H1 (cell line): ENCODE measurements around the gene CD244. TPM values are rescaled to one million over a fixed set of nuclear protein-coding genes. Genes with fewer than 3 reads are reported as not detected.

ENCODE experiments used
- CTCF ChIA-PET: fragments of 300-600 bp; sonication (Branson Sonifier 250); formaldehyde crosslinking; loops from one replicate; lab custom pipeline; 2021; ENCODE audit not compliant: partially characterized antibody; lab: Charles Lee
- POLR2A ChIA-PET: fragments of 300-600 bp; sonication (Branson Sonifier 250); formaldehyde crosslinking; loops from one replicate; lab custom pipeline; 2021; ENCODE audit warnings: inconsistent platforms; ENCODE audit not compliant: partially characterized antibody; lab: Charles Lee
- DNase-seq, 2 experiments: peaks; one replicate each; pipeline versions ENCODE4 v3.0.0 to v3.0.0-alpha.2; 2010 to 2022; ENCODE audit warnings: low spot score in 2 of 2, low read depth in 1 of 2, mixed read lengths in 1 of 2
- FAIRE-seq: peaks from 2 replicates; lab custom pipeline; 2011; peaks lifted over from hg19 to GRCh38; lab: Jason Lieb, UNC
- H2AFZ ChIP-seq: 2 replicates; pipeline ENCODE4 v1.8.1; 2012; ENCODE audit warnings: low read length, inconsistent platforms
- H2AK5ac ChIP-seq: 2 replicates; pipeline ENCODE4 v1.6.1; 2013; ENCODE audit warnings: low read depth, low read length
- H2BK120ac ChIP-seq: replicated peaks from 2 replicates; pipeline ENCODE3; 2013; ENCODE audit warnings: low read depth, low read length, inconsistent platforms
- H2BK12ac ChIP-seq: 2 replicates; pipeline ENCODE4 v1.6.1; 2013; ENCODE audit warnings: low read depth, low read length
- H2BK15ac ChIP-seq: 2 replicates; pipeline ENCODE4 v1.6.1; 2013; ENCODE audit warnings: low read length
- H2BK20ac ChIP-seq: 2 replicates; pipeline ENCODE4 v1.6.1; 2013; ENCODE audit warnings: low read length
- H2BK5ac ChIP-seq: 2 replicates; pipeline ENCODE4 v1.6.1; 2013; ENCODE audit warnings: low read depth, low read length
- H3K14ac ChIP-seq: 2 replicates; pipeline ENCODE4 v1.6.1; 2013; ENCODE audit warnings: inconsistent platforms; ENCODE audit not compliant: insufficient read length
- H3K18ac ChIP-seq: 2 replicates; pipeline ENCODE4 v1.6.1; 2013; ENCODE audit warnings: low read length; ENCODE audit errors: extremely low read depth
- H3K23ac ChIP-seq: 2 replicates; pipeline ENCODE4 v1.6.1; 2013; ENCODE audit warnings: inconsistent platforms; ENCODE audit not compliant: insufficient read length
- H3K23me2 ChIP-seq: 2 replicates; pipeline ENCODE4 v1.6.1; 2013; ENCODE audit warnings: low read depth, low read length
- H3K27ac ChIP-seq: 2 replicates; pipeline ENCODE4 v1.6.1; 2011; ENCODE audit warnings: low read depth, low read length, inconsistent platforms
- H3K27me3 ChIP-seq, 4 experiments: replicated peaks in 1 of 4; 1 replicate in 1 of 4; 2 replicates in 3 of 4; pipeline versions ENCODE4 v1.6.1 to v1.8.1; 2011 to 2013; ENCODE audit warnings: low read length in 3 of 4, mild to moderate bottlenecking in 3 of 4, inconsistent platforms in 2 of 4, mixed read lengths in 2 of 4, moderate library complexity in 1 of 4; ENCODE audit not compliant: control insufficient read depth in 3 of 4, insufficient read depth in 3 of 4; ENCODE audit errors: extremely low read depth in 1 of 4
- H3K36me3 ChIP-seq, 4 experiments: 2 replicates each; pipeline versions ENCODE4 v1.6.1 to v1.8.1; 2011 to 2013; ENCODE audit warnings: mild to moderate bottlenecking in 4 of 4, low read length in 3 of 4, moderate library complexity in 2 of 4, control low read depth in 1 of 4, inconsistent platforms in 1 of 4; ENCODE audit not compliant: insufficient read depth in 4 of 4, control insufficient read depth in 2 of 4
- H3K4ac ChIP-seq: replicated peaks from 2 replicates; pipeline ENCODE3; 2013; ENCODE audit warnings: low read length, low read depth, mixed read lengths, inconsistent platforms; ENCODE audit not compliant: insufficient read length
- H3K4me1 ChIP-seq, 4 experiments: replicated peaks in 1 of 4; 1 replicate in 1 of 4; 2 replicates in 3 of 4; pipeline versions ENCODE4 v1.6.1 to v1.8.1; 2011 to 2013; ENCODE audit warnings: low read length in 3 of 4, inconsistent platforms in 2 of 4, mixed read lengths in 1 of 4; ENCODE audit not compliant: insufficient read depth in 4 of 4, control insufficient read depth in 3 of 4
- H3K4me2 ChIP-seq, 2 experiments: 2 replicates each; pipeline versions ENCODE4 v1.6.1 to v1.8.1; 2011 to 2013; ENCODE audit warnings: low read depth in 2 of 2, low read length in 2 of 2, control low read depth in 1 of 2, inconsistent platforms in 1 of 2, mild to moderate bottlenecking in 1 of 2; ENCODE audit not compliant: insufficient read depth in 1 of 2
- H3K4me3 ChIP-seq, 4 experiments: fragments of 200-600, 300-600 bp in 1 of 4; sonication (generic), shearing (Covaris generic), sonication (Bioruptor Twin) in 1 of 4; 2 replicates each; pipeline versions ENCODE4 v1.5.1 to v1.8.1; 2011 to 2016; ENCODE audit warnings: low read length in 4 of 4, low read depth in 3 of 4, control low read depth in 2 of 4, inconsistent platforms in 2 of 4, mild to moderate bottlenecking in 2 of 4, mixed read lengths in 1 of 4, moderate library complexity in 1 of 4; ENCODE audit not compliant: insufficient read depth in 2 of 4; ENCODE audit errors: extremely low read depth in 1 of 4
- H3K56ac ChIP-seq: replicated peaks from 2 replicates; pipeline ENCODE3; 2013; ENCODE audit warnings: low read depth, mild to moderate bottlenecking, mixed read lengths, low read length, inconsistent platforms; ENCODE audit not compliant: insufficient read length
- H3K79me1 ChIP-seq: 2 replicates; pipeline ENCODE4 v1.6.1; 2013; ENCODE audit warnings: low read depth, low read length, control low read depth
- H3K79me2 ChIP-seq, 2 experiments: 2 replicates each; pipeline versions ENCODE4 v1.6.1 to v1.8.1; 2012 to 2013; ENCODE audit warnings: low read length in 2 of 2, mild to moderate bottlenecking in 2 of 2, inconsistent platforms in 1 of 2; ENCODE audit not compliant: insufficient read depth in 2 of 2, control insufficient read depth in 1 of 2
- H3K9ac ChIP-seq, 4 experiments: replicated peaks in 1 of 4; 1 replicate in 1 of 4; 2 replicates in 3 of 4; pipeline versions ENCODE4 v1.6.1 to v1.8.1; 2011 to 2013; ENCODE audit warnings: low read depth in 3 of 4, low read length in 3 of 4, control low read depth in 2 of 4, mild to moderate bottlenecking in 2 of 4, moderate library complexity in 2 of 4, inconsistent platforms in 1 of 4; ENCODE audit errors: extremely low read depth in 1 of 4
- H3K9me3 ChIP-seq, 2 experiments: 2 replicates each; pipeline versions ENCODE4 v1.6.1 to v1.8.1; 2012 to 2013; ENCODE audit warnings: mild to moderate bottlenecking in 2 of 2, moderate library complexity in 2 of 2, control low read depth in 1 of 2, inconsistent platforms in 1 of 2, low read depth in 1 of 2, low read length in 1 of 2, mixed read lengths in 1 of 2; ENCODE audit not compliant: insufficient read depth in 2 of 2
- H4K20me1 ChIP-seq, 2 experiments: replicated peaks in 1 of 2; 2 replicates each; pipeline versions ENCODE3 to v1.8.1; 2011 to 2013; ENCODE audit warnings: inconsistent platforms in 2 of 2, low read length in 2 of 2, mild to moderate bottlenecking in 1 of 2; ENCODE audit not compliant: insufficient read depth in 2 of 2, control insufficient read depth in 1 of 2
- H4K5ac ChIP-seq: 2 replicates; pipeline ENCODE4 v1.6.1; 2013; ENCODE audit warnings: low read length, low read depth, mixed read lengths, inconsistent platforms; ENCODE audit not compliant: insufficient read length
- H4K8ac ChIP-seq: 2 replicates; pipeline ENCODE4 v1.8.0; 2013; ENCODE audit warnings: mild to moderate bottlenecking, moderate library complexity, low read length, inconsistent platforms; ENCODE audit not compliant: insufficient read depth; ENCODE audit errors: extremely low read depth
- H4K91ac ChIP-seq: replicated peaks from 2 replicates; pipeline ENCODE3; 2013; ENCODE audit warnings: low read length, mixed read lengths, inconsistent platforms; ENCODE audit not compliant: insufficient read length
- BRCA1 ChIP-seq: IDR thresholded peaks from 2 replicates; pipeline ENCODE4 v1.6.1; 2012; ENCODE audit warnings: low read depth, low read length, improper control_type of control experiment
- GABPA ChIP-seq: IDR thresholded peaks from 2 replicates; pipeline ENCODE4 v1.6.1; 2011; ENCODE audit warnings: mild to moderate bottlenecking, low read length, moderate library complexity, borderline replicate concordance; ENCODE audit not compliant: insufficient read depth
- HDAC2 ChIP-seq, 2 experiments: fragments of 300-600 bp in 1 of 2; sonication (generic) in 1 of 2; IDR thresholded peaks; 2 replicates each; pipeline ENCODE4 v1.6.1; 2011 to 2012; ENCODE audit warnings: low read depth in 2 of 2, low read length in 2 of 2, mild to moderate bottlenecking in 2 of 2, moderate library complexity in 2 of 2, borderline replicate concordance in 1 of 2, inconsistent platforms in 1 of 2
- MAFK ChIP-seq: IDR thresholded peaks from 2 replicates; pipeline ENCODE4 v1.6.1; 2012; ENCODE audit warnings: low read depth, mild to moderate bottlenecking, improper control_type of control experiment, low read length
- SP4 ChIP-seq: IDR thresholded peaks from 2 replicates; pipeline ENCODE4 v1.6.1; 2012; ENCODE audit warnings: low read length, inconsistent platforms
- TEAD4 ChIP-seq: IDR thresholded peaks from 2 replicates; pipeline ENCODE4 v1.6.1; 2012; ENCODE audit warnings: low read depth, low read length, inconsistent platforms, mixed read lengths
- polyA plus RNA-seq, 7 experiments: library from polyadenylated mRNA; depleted of rRNA in 3 of 7; stranded (reverse) in 5 of 7; unstranded in 2 of 7; fragments of >200 nt in 5 of 7; fragments of 200-250 nt in 2 of 7; gene quantifications; 1 replicate in 5 of 7; 2 replicates in 1 of 7; 4 replicates in 1 of 7; pipeline versions ENCODE4 v1.2.1 to v1.2.3, GENCODE V29; 2011 to 2013; ENCODE audit warnings: missing spikeins in 2 of 7, mixed read lengths in 2 of 7
- total RNA-seq: library from RNA; stranded (reverse); fragmentation: NEBNext Ultra II Directional; extraction: Animal tissue kit (Norgen Biotek cat#: 25700); gene quantifications from 2 replicates; pipeline ENCODE4 v1.2.1, GENCODE V29; 2021
- TF ChIP-seq, protein P1 (sequence below): IDR thresholded peaks from 2 replicates; pipeline ENCODE4 v1.6.1; 2012; ENCODE audit warnings: inconsistent platforms
- TF ChIP-seq, protein P2 (sequence below), 3 experiments: IDR thresholded peaks; 1 replicate in 2 of 3; 2 replicates in 1 of 3; pipeline versions ENCODE4 v1.5.1 to v1.6.1; 2011; ENCODE audit warnings: low read length in 3 of 3, mild to moderate bottlenecking in 3 of 3, inconsistent platforms in 2 of 3, low read depth in 1 of 3, moderate library complexity in 1 of 3; ENCODE audit not compliant: insufficient read depth in 1 of 3; ENCODE audit errors: control extremely low read depth in 1 of 3

CD244 gene
- total and polyA plus RNA-seq, 2 of the 8 experiments (the other 6 are each of a cell fraction or from before 2014, with no cell fraction given), result not detected

DNA sequence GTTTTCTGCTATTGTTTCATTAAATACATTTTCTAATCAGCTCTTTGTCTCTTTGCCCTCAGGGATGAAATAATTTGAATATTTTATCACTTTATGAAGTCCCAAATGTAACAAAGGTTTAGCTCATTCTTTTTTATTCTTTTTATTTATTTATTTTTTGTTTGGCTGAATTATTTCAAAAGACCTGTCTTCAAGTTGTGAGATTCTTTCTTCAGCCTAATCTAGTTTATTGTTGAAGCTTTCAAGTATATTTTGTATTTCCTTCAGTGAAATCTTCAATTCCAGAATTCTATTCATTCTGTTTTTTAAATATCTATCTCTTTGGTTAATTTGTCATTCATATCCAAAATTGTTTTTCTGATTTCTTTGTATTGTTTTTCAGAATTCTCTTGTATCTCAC, 55.9 kb downstream of the CD244 start:
- no peaks in the 10 kb centered on the region for H3K27me3 ChIP-seq
- H3K79me1 ChIP-seq, result no peaks in the 10 kb centered on the region
- no peak overlapping the region for H4K91ac ChIP-seq
- H3K56ac ChIP-seq, result no peak overlapping the region
- H3K4me3 ChIP-seq, result no peak overlapping the region
- FAIRE-seq (no peak), DNase-seq (no peak)
- POLR2A ChIA-PET, result no interaction called here
- no peak overlapping the region for H3K18ac ChIP-seq
- H2BK5ac ChIP-seq, result no peak overlapping the region
- H3K14ac ChIP-seq, result no peak overlapping the region
- H3K23me2 ChIP-seq, result no peaks in the 10 kb centered on the region
- no peak overlapping the region for H2BK12ac ChIP-seq
- H2AFZ ChIP-seq, result no peak overlapping the region
- H3K9me3 ChIP-seq, result no peaks in the 10 kb centered on the region
- H4K5ac ChIP-seq, result no peak overlapping the region
- peaks cover 0 to 7% (median 2%) of the 10 kb centered on the region in 4 experiments; a peak in 3 of 7 replicates for H3K4me1 ChIP-seq
- no peaks in the 10 kb centered on the region for H4K20me1 ChIP-seq
- no peaks in the 10 kb centered on the region for H3K36me3 ChIP-seq
- H2BK120ac ChIP-seq, result no peak overlapping the region
- CTCF ChIA-PET, result interaction anchor here (0.6 to 2.3 kb wide), 9 partner anchors 9 to 162 kb away, joined by 3 to 10 read pairs (median 4); no protein-coding TSS in a partner anchor
- no peak overlapping the region for H3K27ac ChIP-seq
- no peaks in the 10 kb centered on the region for H3K79me2 ChIP-seq
- no peak overlapping the region for H3K9ac ChIP-seq
- H3K23ac ChIP-seq, result no peak overlapping the region
- H2BK15ac ChIP-seq, result no peak overlapping the region
- H2BK20ac ChIP-seq, result no peak overlapping the region
- H3K4ac ChIP-seq, result no peak overlapping the region
- H2AK5ac ChIP-seq, result no peak overlapping the region
- no peak overlapping the region for H3K4me2 ChIP-seq
- H4K8ac ChIP-seq, result no peak overlapping the region
- TF ChIP-seq SP4, result no peak
- no peak for TF ChIP-seq BRCA1
- TF ChIP-seq TEAD4, result no peak
- no peak for TF ChIP-seq HDAC2 (IDR thresholded peaks at IDR 0.05; ENCODE audit: borderline replicate concordance in 1 of 2, low read depth in 2 of 2, low read length in 2 of 2)
- no peak for TF ChIP-seq MAFK
- TF ChIP-seq, protein P1, sequence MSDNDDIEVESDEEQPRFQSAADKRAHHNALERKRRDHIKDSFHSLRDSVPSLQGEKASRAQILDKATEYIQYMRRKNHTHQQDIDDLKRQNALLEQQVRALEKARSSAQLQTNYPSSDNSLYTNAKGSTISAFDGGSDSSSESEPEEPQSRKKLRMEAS, result no peak
- no peak for TF ChIP-seq GABPA
- TF ChIP-seq, protein P2, sequence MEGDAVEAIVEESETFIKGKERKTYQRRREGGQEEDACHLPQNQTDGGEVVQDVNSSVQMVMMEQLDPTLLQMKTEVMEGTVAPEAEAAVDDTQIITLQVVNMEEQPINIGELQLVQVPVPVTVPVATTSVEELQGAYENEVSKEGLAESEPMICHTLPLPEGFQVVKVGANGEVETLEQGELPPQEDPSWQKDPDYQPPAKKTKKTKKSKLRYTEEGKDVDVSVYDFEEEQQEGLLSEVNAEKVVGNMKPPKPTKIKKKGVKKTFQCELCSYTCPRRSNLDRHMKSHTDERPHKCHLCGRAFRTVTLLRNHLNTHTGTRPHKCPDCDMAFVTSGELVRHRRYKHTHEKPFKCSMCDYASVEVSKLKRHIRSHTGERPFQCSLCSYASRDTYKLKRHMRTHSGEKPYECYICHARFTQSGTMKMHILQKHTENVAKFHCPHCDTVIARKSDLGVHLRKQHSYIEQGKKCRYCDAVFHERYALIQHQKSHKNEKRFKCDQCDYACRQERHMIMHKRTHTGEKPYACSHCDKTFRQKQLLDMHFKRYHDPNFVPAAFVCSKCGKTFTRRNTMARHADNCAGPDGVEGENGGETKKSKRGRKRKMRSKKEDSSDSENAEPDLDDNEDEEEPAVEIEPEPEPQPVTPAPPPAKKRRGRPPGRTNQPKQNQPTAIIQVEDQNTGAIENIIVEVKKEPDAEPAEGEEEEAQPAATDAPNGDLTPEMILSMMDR (IDR thresholded peaks at IDR 0.05; ENCODE audit: control extremely low read depth in 1 of 3, insufficient read depth in 1 of 3, low read depth in 1 of 3, low read length in 3 of 3), result no peak
